Activated CD4-positive, alpha-beta T cell treated with anti-CD3 and anti-CD28 coated beads for 24 hours (primary cell): Measurements from ENCODE around the gene UROD.
"Not testable (repeated sequence)": the region's sequence is repeated elsewhere in the genome, so short reads cannot be mapped to it uniquely, and the experiment has no call there.

Experiments
- DNase-seq, 2 donors: peaks; one replicate each; pipeline ENCODE4 v3.0.0-alpha.2; 2020; ENCODE audit warnings: low read depth in 2 of 2

The UROD gene

GRCh38 chr1:45011837-45012638, at the start of gene UROD:
Gene UROD (plus strand): TSS chr1:45012254. CDS start chr1:45012266, 12 bp downstream.
- peak; percentile 82 to 90 for DNase-seq

DNA sequence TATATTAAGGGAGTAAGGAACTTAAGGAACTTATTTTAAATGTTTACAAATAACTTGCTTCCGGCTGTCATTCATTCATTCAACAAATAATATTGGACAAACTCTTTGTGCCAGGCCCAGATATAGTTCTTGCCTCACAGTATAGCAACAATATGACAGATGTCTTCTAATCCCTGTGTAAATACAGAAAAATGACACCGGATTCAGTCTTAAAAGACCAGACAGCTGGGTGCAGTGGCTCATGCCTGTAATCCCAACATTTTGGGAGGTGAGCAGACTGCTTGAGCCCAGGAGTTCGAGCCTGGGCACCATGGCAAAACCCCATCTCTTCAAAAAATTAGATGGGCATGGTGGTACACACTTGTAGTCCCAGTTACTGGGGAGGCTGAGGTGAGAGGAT, 49.3 kb upstream of the UROD start:
- no peak for DNase-seq

- DNase-seq: no peak
Measured at GRCh38 chr1:44964396-44964795, 47.7 kb upstream of the UROD start.

DNA sequence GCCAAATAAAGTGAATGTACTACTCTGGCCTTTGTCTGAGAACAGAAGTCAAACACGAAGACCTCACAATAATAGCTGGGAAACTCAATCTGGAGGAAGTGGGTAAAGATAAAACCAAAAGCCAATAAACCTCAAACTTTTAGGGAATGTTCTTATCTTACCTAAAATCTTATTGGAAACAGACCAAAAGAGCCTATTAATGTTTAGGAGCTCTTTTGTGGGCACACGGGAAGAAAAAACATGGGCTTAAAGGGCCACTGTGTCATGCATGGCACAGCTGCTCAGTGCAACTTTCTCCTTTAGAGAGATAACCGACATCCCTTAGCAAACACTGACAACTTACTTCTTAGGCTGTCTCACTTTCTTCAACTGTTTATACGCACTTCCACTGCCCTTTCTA, 41.7 kb upstream of the UROD start:
- no peak for DNase-seq

- DNase-seq: no peak
Measured at GRCh38 chr1:44973645-44974044, 38.4 kb upstream of the UROD start.

DNA sequence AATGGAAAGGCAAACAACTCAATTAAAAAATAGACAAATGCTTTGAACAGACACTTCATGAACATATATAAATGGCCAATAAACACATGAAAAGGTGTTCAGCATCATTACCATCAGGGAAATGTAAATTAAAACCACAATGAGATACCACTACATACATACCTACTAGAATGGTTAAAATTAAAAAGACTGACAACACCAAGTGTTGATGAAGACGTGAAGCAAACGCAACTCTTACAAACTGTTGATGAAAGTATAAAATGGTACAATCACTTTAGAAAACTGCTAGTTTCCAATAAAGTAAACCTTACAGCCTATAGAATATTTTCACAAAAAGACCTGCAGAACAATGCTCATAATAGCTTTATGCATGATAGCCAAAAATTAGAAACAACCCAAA, 35.8 kb upstream of the UROD start:
- DNase-seq: no peak

- not testable (repeated sequence) for DNase-seq
Measured at GRCh38 chr1:44977372-44977771, 34.7 kb upstream of the UROD start.

DNA sequence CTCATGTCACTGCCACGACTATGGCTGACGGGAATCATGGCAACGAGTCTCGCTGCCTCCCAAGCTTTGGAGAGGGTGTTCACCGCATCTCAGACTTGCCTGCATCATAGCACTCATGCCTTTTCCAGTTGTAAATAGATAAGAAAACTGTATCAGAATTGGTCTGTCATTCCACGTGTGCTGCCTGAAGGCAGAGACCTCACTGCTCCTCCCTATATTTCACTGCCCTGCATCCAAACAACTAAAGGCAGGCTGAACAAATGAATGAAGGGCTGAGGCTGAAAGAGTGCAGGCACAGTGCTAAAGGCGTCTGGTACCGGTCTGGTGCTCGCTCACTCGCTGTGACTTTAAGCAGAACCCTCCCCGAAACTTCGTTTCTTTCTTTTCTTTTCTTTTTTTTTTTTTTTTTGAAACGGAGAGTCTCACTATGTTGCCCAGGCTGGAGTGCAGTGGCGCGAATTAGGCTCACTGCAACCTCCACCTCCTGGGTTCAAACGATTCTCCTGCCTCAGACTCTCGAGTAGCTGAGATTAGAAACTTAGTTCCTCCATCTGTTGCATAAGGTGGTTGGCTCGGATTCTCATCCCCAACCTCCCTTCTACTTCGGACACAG, 26.2 kb upstream of the UROD start:
- DNase-seq: no peak

GRCh38 chr1:44988531-44989156, 23.4 kb upstream of the UROD start:
- no peak for DNase-seq

DNA sequence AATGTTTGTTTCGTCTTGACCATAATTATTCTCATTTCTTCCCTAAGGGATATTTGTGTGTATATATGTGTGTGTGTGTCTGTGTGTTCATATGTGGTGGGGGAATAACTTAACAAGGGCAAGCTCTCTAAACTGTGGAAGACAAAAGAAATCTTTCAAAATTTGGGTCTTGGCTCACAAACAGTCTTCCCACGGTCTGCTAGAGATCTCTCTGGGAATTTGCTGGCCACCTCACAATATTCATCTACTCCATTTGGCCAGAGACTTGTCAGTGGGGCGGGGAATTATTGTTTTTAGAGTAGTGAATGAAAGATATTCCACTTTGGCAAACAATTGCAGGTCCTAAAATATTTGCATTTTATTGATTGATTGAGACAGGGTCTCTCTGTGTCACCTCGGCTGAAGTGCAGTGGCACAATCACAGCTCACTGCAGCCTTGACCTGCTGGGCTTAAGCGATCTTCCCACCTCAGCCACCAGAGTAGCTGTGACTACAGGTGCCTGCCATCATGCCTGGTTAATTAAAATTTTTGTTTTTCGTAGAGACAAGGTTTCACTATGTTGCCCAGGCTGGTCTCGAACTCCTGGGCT, 17.6 kb upstream of the UROD start:
- DNase-seq: no peak

DNA sequence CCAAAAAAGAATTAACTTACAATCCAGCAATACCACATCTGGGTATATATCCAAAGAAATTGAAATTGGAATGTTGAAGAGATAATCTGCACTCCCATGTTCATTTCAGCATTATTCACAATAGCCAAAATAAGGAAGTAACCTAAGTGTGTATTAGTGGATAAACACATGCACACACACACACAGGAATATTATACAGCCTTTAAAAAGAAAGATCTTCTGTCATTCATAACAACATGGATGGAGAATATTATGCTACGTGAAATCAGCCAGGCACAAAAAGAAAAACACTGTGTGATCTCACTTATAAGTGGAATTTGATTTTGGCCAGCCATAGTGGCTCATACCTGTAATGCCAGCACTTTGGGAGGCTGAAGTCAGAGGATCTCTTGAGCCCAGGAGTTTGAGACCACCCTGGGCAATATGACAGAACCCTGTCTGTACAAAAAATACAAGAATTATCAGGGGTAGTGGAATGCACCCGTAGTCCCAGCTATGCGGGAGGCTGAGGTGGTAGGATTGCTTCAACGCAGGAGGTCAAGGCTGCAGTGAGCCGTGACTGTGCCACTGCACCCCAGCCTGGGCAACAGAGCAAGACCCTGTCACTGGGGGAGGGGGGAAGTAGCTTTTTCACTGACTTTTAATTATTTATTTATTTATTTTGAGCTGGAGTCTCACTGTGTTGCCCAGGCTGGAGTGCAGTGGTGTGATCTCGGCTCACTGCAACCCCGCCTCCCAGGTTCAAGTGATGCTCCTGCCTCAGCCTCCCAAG, 16.4 kb upstream of the UROD start:
- DNase-seq: no peak

GRCh38 chr1:44999232-44999631, 12.8 kb upstream of the UROD start:
- no peak for DNase-seq

DNA sequence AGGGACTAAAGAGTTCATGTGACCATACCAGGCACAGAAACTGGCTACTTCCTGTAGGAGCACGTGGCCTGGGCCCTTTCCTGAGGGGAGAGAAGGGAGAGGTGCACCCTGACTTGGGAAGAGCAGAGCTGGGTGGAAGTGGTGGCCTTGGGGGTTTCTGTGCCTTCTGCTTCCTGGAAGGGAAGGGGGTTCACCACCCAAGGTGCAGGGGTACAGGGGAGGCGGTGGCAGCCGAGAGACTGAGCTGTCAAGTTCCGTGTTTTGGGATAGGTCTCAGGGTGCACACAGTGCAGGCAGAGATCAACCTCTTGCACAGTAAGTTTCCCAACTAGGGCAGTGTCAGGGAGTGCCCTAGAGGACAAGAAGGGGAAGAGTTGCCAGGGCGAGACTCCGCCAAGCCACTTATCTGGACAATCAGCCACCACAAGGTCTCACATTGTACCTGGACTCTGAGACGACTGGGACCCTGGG, 11.0 kb upstream of the UROD start:
- no peak for DNase-seq

- not testable (repeated sequence) for DNase-seq
Measured at GRCh38 chr1:45001576-45001975, 10.5 kb upstream of the UROD start.

GRCh38 chr1:45002650-45003645, 9.1 kb upstream of the UROD start:
- DNase-seq: no peak

DNA sequence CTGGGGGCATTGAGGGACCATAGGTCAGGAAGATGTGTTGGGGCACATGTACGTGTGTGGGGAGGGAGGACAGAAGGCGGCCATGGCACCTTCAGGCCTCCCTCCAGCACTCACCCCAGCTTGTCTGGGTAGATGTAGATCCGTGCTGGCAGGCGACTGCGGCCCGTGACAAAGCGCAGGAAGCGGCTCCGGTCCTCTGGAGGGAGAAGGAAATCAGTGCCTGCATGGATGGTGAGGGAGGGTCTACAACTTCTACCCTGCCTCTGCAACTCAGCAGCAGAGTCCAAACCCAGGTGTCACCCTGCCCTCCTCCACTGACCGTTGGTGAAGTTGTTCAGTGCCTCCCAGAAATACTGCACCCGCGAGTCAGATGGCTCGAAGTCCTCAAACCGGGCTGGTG, 8.3 kb upstream of the UROD start:
- no peak for DNase-seq

DNA sequence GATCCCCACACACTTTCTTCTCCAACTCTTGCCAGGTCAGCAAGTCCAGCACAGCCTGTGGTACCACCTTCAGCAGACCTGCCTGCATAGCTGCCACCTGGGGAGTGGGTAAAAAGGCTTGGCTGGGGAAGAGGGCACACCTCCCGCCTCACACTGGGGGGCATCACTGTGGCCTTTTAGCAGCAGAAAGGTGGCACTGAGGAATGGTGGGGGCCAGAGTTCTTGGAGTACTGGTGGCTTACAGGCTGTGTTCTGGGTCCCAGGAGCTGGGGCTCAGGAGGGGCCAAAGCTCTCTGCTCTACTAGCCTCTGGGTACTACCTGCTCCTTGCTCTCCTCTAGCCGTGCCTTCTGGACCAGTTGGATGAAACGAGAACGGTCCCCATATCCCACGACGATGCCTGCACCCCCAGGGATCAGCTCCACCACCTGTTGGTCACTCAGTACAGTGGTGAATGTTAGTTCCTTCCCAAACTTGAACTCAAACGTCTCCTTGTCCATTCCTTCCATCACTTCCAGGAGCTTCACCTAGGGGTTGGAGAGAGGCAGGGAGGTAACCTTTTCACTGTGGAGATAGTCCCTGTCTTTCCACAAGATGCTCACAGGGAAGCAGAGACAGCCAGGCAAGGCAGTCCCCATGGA, 7.7 kb upstream of the UROD start:
- DNase-seq: no peak

DNA sequence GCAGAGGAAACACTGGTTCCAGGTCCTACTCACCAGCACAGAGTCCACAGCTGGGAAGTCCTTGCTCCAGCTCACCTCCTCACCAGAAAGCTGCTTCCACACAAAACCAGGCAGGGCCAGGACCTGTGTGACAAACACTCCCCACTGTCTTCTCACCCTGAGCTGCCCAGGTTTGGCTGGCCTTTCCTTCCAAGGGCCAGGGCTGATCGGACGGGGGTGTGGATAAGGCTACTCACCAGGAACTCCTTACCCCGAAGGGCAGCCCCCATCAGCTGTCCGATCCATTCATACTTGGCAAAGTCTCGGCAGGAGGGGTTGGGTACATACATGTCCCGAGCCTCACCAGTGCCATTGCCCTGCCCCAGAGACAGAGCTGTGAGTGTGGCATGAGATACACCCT, 6.3 kb upstream of the UROD start:
- DNase-seq: no peak

DNA sequence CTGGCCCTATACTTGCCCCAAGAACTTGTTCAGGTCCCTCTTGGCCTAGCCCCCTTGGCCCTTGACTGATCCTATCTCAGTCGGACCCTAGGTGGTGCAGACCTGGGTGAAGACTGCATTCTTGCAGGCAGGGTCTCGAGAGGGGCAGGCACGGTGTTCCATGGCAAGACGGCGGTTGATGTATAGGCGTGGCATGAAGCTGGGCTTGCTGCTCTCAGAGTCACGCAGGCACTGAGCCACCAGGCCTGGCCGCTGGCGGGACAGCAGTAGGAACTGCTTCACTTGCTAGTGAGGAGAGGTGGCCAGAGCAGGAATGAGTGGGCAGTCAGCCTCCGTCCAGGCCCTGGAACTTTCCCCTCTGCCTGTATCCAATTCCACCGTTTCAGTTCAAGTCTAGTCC, 4.7 kb upstream of the UROD start:
- no peak for DNase-seq

GRCh38 chr1:45008076-45008475, 4.0 kb upstream of the UROD start:
- no peak for DNase-seq
